GM23338 (cell line): Measurements from ENCODE around the gene PRELP. TPM values are rescaled to one million over a fixed set of nuclear protein-coding genes. Genes with fewer than 3 reads are reported as not detected.
A peak's percentile ranks its signal among the peaks of the same experiment; 100 is the strongest.

Experiments
- ATAC-seq: fragments of 200-7000 bp; cut with Tn5 transposase; 3 replicates; pipeline ENCODE4 v1.9.1; 2020
- DNase-seq: peaks from one replicate; pipeline ENCODE4 v3.0.0-alpha.2; 2015; ENCODE audit warnings: low spot score
- H2AFZ ChIP-seq: fragments of 200-600 bp; sonication (generic); 2 replicates; pipeline ENCODE4 v1.8.0; 2016; ENCODE audit warnings: antibody characterized with exemption, mild to moderate bottlenecking, moderate library complexity
- H3F3A ChIP-seq: fragments of 200-600 bp; sonication (generic); replicated peaks from 2 replicates; pipeline ENCODE4 v1.8.0; 2017; ENCODE audit warnings: antibody characterized with exemption, mixed run types, low read depth
- H3K27ac ChIP-seq: fragments of 200-600 bp; sonication (generic); 2 replicates; pipeline ENCODE4 v1.6.1; 2016; ENCODE audit warnings: low read depth
- H3K27me3 ChIP-seq: fragments of 200-600 bp; sonication (generic); 2 replicates; pipeline ENCODE4 v1.8.0; 2016; ENCODE audit warnings: mild to moderate bottlenecking, mixed run types, moderate library complexity; ENCODE audit not compliant: insufficient read depth
- H3K36me3 ChIP-seq: fragments of 200-600 bp; sonication (generic); 2 replicates; pipeline ENCODE4 v1.8.0; 2016; ENCODE audit warnings: mild to moderate bottlenecking; ENCODE audit not compliant: insufficient read depth
- H3K4me1 ChIP-seq: fragments of 200-600 bp; sonication (generic); 2 replicates; pipeline ENCODE4 v1.8.0; 2016; ENCODE audit warnings: mild to moderate bottlenecking, moderate library complexity; ENCODE audit not compliant: insufficient read depth
- H3K4me2 ChIP-seq: fragments of 200-600 bp; sonication (generic); 2 replicates; pipeline ENCODE4 v1.7.1; 2017; ENCODE audit warnings: mixed run types
- H3K4me3 ChIP-seq: fragments of 200-600 bp; sonication (generic); 2 replicates; pipeline ENCODE4 v1.6.1; 2016; ENCODE audit warnings: mixed run types
- H3K79me2 ChIP-seq: fragments of 200-600 bp; sonication (generic); replicated peaks from 2 replicates; pipeline ENCODE4 v1.8.0; 2017; ENCODE audit warnings: mild to moderate bottlenecking; ENCODE audit not compliant: insufficient read depth
- H3K9me2 ChIP-seq: fragments of 200-600 bp; sonication (generic); 2 replicates; pipeline ENCODE4 v1.8.0; 2017; ENCODE audit not compliant: insufficient read depth
- H4K20me1 ChIP-seq: fragments of 200-600 bp; sonication (generic); replicated peaks from 2 replicates; pipeline ENCODE4 v1.8.0; 2017; ENCODE audit warnings: mild to moderate bottlenecking; ENCODE audit not compliant: insufficient read depth
- H3K27ac Mint-ChIP-seq: 2 replicates; pipeline ENCODE4 v1.8.0; 2020; ENCODE audit warnings: inconsistent platforms, mild to moderate bottlenecking, moderate library complexity, mixed read lengths
- H3K27me3 Mint-ChIP-seq: 3 replicates; pipeline ENCODE4 v1.8.0; 2022; ENCODE audit warnings: low read depth, mild to moderate bottlenecking, moderate library complexity, mixed read lengths, inconsistent platforms; ENCODE audit not compliant: insufficient read depth, poor library complexity
- H3K36me3 Mint-ChIP-seq: 3 replicates; pipeline ENCODE4 v1.8.0; 2021; ENCODE audit warnings: low read depth, mild to moderate bottlenecking, inconsistent platforms, moderate library complexity, mixed read lengths
- H3K4me1 Mint-ChIP-seq: 3 replicates; pipeline ENCODE4 v1.8.0; 2020; ENCODE audit warnings: mild to moderate bottlenecking, inconsistent platforms, mixed read lengths
- H3K4me3 Mint-ChIP-seq: 3 replicates; pipeline ENCODE4 v1.8.0; 2021; ENCODE audit warnings: moderate library complexity, mild to moderate bottlenecking, inconsistent platforms, mixed read lengths
- H3K9me3 Mint-ChIP-seq: 3 replicates; pipeline ENCODE4 v1.8.0; 2020; ENCODE audit warnings: moderate library complexity, mild to moderate bottlenecking, inconsistent platforms, mixed read lengths
- CREB1 ChIP-seq: fragments of 250-450 bp; sonication (Bioruptor Pico); IDR thresholded peaks from 2 replicates; pipeline ENCODE4 v1.5.0; 2020; ENCODE audit warnings: low read depth, mild to moderate bottlenecking, moderate library complexity
- EZH2 ChIP-seq: fragments of 200-600 bp; sonication (generic); IDR thresholded peaks from one replicate; pipeline ENCODE4 v1.8.0; 2017; ENCODE audit warnings: antibody characterized with exemption, mild to moderate bottlenecking, low read depth; ENCODE audit not compliant: unreplicated experiment
- EZH2phosphoT487 ChIP-seq: fragments of 200-600 bp; sonication (generic); IDR thresholded peaks from one replicate; pipeline ENCODE4 v1.8.1; 2018; ENCODE audit warnings: antibody characterized with exemption; ENCODE audit not compliant: unreplicated experiment
- JUNB ChIP-seq: IDR thresholded peaks from one replicate; pipeline ENCODE4 v1.6.1; 2016; ENCODE audit warnings: antibody characterized with exemption; ENCODE audit not compliant: unreplicated experiment
- NANOG ChIP-seq: IDR thresholded peaks from 2 replicates; pipeline ENCODE4 v1.6.1; 2016; ENCODE audit warnings: antibody characterized with exemption, borderline replicate concordance
- POLR2AphosphoS5 ChIP-seq: IDR thresholded peaks from 2 replicates; pipeline ENCODE4 v1.6.1; 2016; ENCODE audit warnings: antibody characterized with exemption, low read depth
- REST ChIP-seq: IDR thresholded peaks from one replicate; pipeline ENCODE4 v1.6.1; 2018; ENCODE audit warnings: antibody characterized with exemption; ENCODE audit not compliant: unreplicated experiment
- STAT1 ChIP-seq: IDR thresholded peaks from one replicate; pipeline ENCODE4 v1.6.1; 2016; ENCODE audit warnings: antibody characterized with exemption; ENCODE audit not compliant: unreplicated experiment
- ZNF114 ChIP-seq: fragments of 250-450 bp; sonication (Bioruptor Pico); IDR thresholded peaks from 2 replicates; pipeline ENCODE4 v1.5.0; 2020; ENCODE audit warnings: mild to moderate bottlenecking, moderate library complexity
- ZNF331 ChIP-seq: fragments of 250-450 bp; sonication (Bioruptor Pico); IDR thresholded peaks from 2 replicates; pipeline ENCODE4 v1.5.0; 2020; ENCODE audit warnings: low read depth, mild to moderate bottlenecking, moderate library complexity
- ZNF462 ChIP-seq: fragments of 250-450 bp; sonication (Bioruptor Pico); IDR thresholded peaks from 2 replicates; pipeline ENCODE4 v1.5.0; 2020; ENCODE audit warnings: mild to moderate bottlenecking, moderate library complexity
- polyA plus RNA-seq: library from polyadenylated mRNA; unstranded; fragments of >200 nt; fragmentation: Nextera tagmentation; extraction: Ambion mirVana; gene quantifications from 2 replicates; pipeline ENCODE4 v1.2.1, GENCODE V29; 2016
- total RNA-seq: library from RNA; depleted of rRNA; stranded (reverse); fragments of >200 nt; shearing (Covaris generic); gene quantifications from 2 replicates; pipeline ENCODE4 v1.2.3, GENCODE V29; 2014
- TF ChIP-seq, protein P1 (sequence below): IDR thresholded peaks from 2 replicates; pipeline ENCODE4 v1.6.1; 2016; ENCODE audit warnings: antibody characterized with exemption
- TF ChIP-seq, protein P2 (sequence below), 2 experiments: fragments of 200-600 bp in 1 of 2; sonication (generic) in 1 of 2; conservative IDR thresholded peaks; 2 replicates each; pipeline versions ENCODE4 v1.5.1 to v1.6.1; 2016 to 2017; ENCODE audit warnings: antibody characterized with exemption in 2 of 2, low read depth in 2 of 2, mild to moderate bottlenecking in 2 of 2, moderate library complexity in 1 of 2

Gene PRELP
- total and polyA plus RNA-seq, 2 experiments from 2014 or later, result 0.03 TPM

- no peaks in the 10 kb centered on the region for H3K36me3 Mint-ChIP-seq
- Histone ChIP-seq H3K79me2 (no peaks in the 10 kb centered on the region), H3K9me2 (no peaks in the 10 kb centered on the region), H3K4me2 (no peak overlapping the region), H3K4me3 (no peak overlapping the region), H2AFZ (peak overlapping the region; percentile 91), H3F3A (no peaks in the 10 kb centered on the region), H3K27ac (no peak overlapping the region), H4K20me1 (no peaks in the 10 kb centered on the region), H3K4me1 (peaks cover 3% of the 10 kb centered on the region; the same call in 1 of the 2 replicates), H3K36me3 (no peaks in the 10 kb centered on the region), H3K27me3 (no peaks in the 10 kb centered on the region)
- TF ChIP-seq REST, result no peak
- no peak for TF ChIP-seq NANOG
- no peak for TF ChIP-seq ZNF462 (CRISPR knock-in tag)
- no peak for TF ChIP-seq STAT1
- TF ChIP-seq ZNF114, result no peak
- no peak for TF ChIP-seq POLR2AphosphoS5
- no peak for TF ChIP-seq JUNB
- TF ChIP-seq, protein P1, sequence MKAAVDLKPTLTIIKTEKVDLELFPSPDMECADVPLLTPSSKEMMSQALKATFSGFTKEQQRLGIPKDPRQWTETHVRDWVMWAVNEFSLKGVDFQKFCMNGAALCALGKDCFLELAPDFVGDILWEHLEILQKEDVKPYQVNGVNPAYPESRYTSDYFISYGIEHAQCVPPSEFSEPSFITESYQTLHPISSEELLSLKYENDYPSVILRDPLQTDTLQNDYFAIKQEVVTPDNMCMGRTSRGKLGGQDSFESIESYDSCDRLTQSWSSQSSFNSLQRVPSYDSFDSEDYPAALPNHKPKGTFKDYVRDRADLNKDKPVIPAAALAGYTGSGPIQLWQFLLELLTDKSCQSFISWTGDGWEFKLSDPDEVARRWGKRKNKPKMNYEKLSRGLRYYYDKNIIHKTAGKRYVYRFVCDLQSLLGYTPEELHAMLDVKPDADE, result no peak
- TF ChIP-seq EZH2, result no peak
- TF ChIP-seq, protein P2, sequence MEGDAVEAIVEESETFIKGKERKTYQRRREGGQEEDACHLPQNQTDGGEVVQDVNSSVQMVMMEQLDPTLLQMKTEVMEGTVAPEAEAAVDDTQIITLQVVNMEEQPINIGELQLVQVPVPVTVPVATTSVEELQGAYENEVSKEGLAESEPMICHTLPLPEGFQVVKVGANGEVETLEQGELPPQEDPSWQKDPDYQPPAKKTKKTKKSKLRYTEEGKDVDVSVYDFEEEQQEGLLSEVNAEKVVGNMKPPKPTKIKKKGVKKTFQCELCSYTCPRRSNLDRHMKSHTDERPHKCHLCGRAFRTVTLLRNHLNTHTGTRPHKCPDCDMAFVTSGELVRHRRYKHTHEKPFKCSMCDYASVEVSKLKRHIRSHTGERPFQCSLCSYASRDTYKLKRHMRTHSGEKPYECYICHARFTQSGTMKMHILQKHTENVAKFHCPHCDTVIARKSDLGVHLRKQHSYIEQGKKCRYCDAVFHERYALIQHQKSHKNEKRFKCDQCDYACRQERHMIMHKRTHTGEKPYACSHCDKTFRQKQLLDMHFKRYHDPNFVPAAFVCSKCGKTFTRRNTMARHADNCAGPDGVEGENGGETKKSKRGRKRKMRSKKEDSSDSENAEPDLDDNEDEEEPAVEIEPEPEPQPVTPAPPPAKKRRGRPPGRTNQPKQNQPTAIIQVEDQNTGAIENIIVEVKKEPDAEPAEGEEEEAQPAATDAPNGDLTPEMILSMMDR (conservative IDR thresholded peaks at IDR 0.05; ENCODE audit: low read depth in 2 of 2), result no peak
- no peak for TF ChIP-seq CREB1
- TF ChIP-seq EZH2phosphoT487, result no peak
- TF ChIP-seq ZNF331, result no peak
- no peak for ATAC-seq
- H3K4me1 Mint-ChIP-seq, result peaks cover 24% of the 10 kb centered on the region
- peaks cover 3% of the 10 kb centered on the region for H3K27me3 Mint-ChIP-seq
- H3K27ac Mint-ChIP-seq, result no peak overlapping the region
- no peaks in the 10 kb centered on the region for H3K9me3 Mint-ChIP-seq
- no peak for DNase-seq
- H3K4me3 Mint-ChIP-seq, result no peak overlapping the region
These were observed 4.5 kb downstream of the PRELP start for GRCh38 chr1:203480084-203480483.
